ENCODE results near the gene ARHGAP26. TPM values are rescaled to one million over a fixed set of nuclear protein-coding genes. Genes with fewer than 3 reads are reported as not detected.

ARHGAP26 gene
- polyA plus RNA-seq, 1 donor (not counting 4 experiments of a cell fraction or from before 2014, with no cell fraction given) = 3.9 TPM

- no peaks in the 10 kb centered on the region for H3K27me3 ChIP-seq (ENCODE audit: control insufficient read depth, extremely low read depth, insufficient read depth, low read length)
- H4K20me1 ChIP-seq (ENCODE audit: control insufficient read depth, extremely low read depth, insufficient read depth, low read length) = no peaks in the 10 kb centered on the region
- no peaks in the 10 kb centered on the region for H3K79me2 ChIP-seq (ENCODE audit: control insufficient read depth, insufficient read depth, low read length)
- H3K4me1 ChIP-seq (ENCODE audit: control insufficient read depth, extremely low read depth, insufficient read depth, low read length) = peaks cover 53% of the 10 kb centered on the region
- no peaks in the 10 kb centered on the region for H3K9me3 ChIP-seq (ENCODE audit: control insufficient read depth, low read depth, low read length)
- peak overlapping the region; percentile 55 for H3K27ac ChIP-seq (ENCODE audit: control insufficient read depth, insufficient read depth, low read length)
- dilution Hi-C loops (cut with MboI; ENCODE audit: extremely low pct_ligation_motif_present, low sequenced_read_pairs) = no loop called here
- H3K4me3 ChIP-seq (ENCODE audit: control insufficient read depth in 2 of 3, extremely low read depth in 1 of 3, insufficient read depth in 2 of 3, low read depth in 1 of 3, low read length in 3 of 3) = no peak overlapping the region
- no peaks in the 10 kb centered on the region for H3K9me1 ChIP-seq (ENCODE audit: control insufficient read depth, extremely low read depth, insufficient read depth, low read length)
- H3K9ac ChIP-seq (ENCODE audit: control insufficient read depth, extremely low read depth, insufficient read depth, low read length) = no peak overlapping the region
- FAIRE-seq = peak; percentile 53
- TF ChIP-seq EZH2 (IDR thresholded peaks at IDR 0.05; ENCODE audit: low read length) = no peak
- no peak for TF ChIP-seq CTCF (optimal IDR thresholded peaks at IDR 0.05 in 1 of 3, IDR thresholded peaks at IDR 0.05 in 1 of 3, conservative IDR thresholded peaks at IDR 0.05 in 1 of 3; ENCODE audit: extremely low read depth in 1 of 3, insufficient read depth in 2 of 3, low read length in 3 of 3)
- no peaks in the 10 kb centered on the region for H3K36me3 ChIP-seq (ENCODE audit: control insufficient read depth in 2 of 2, extremely low read depth in 1 of 2, insufficient read depth in 2 of 2, low read length in 2 of 2)
- DNase-seq (ENCODE audit: low read depth, low spot score) = no peak
- H3K4me2 ChIP-seq (ENCODE audit: control insufficient read depth, extremely low read depth, insufficient read depth, low read depth, low read length) = no peak overlapping the region
- peak overlapping the region; percentile 18 for H2AFZ ChIP-seq (ENCODE audit: control insufficient read depth, low read length)
Observed at GRCh38 chr5:143199843-143200242, 429.7 kb downstream of the ARHGAP26 start.

GRCh38 chr5:143200781-143201398, 430.7 kb downstream of the ARHGAP26 start:
- Histone ChIP-seq H3K9me3 (ENCODE audit: control insufficient read depth, low read depth, low read length) (no peaks in the 10 kb centered on the region), H3K27ac (ENCODE audit: control insufficient read depth, insufficient read depth, low read length) (peak overlapping the region; percentile 55), H3K4me1 (ENCODE audit: control insufficient read depth, extremely low read depth, insufficient read depth, low read length) (peaks cover 56% of the 10 kb centered on the region), H3K4me2 (ENCODE audit: control insufficient read depth, extremely low read depth, insufficient read depth, low read depth, low read length) (peak overlapping the region; percentile 75), H3K36me3 (ENCODE audit: control insufficient read depth in 2 of 2, extremely low read depth in 1 of 2, insufficient read depth in 2 of 2, low read length in 2 of 2) (no peaks in the 10 kb centered on the region), H3K9me1 (ENCODE audit: control insufficient read depth, extremely low read depth, insufficient read depth, low read length) (no peaks in the 10 kb centered on the region), H3K9ac (ENCODE audit: control insufficient read depth, extremely low read depth, insufficient read depth, low read length) (peak overlapping the region; percentile 51), H2AFZ (ENCODE audit: control insufficient read depth, low read length) (no peak overlapping the region), H3K79me2 (ENCODE audit: control insufficient read depth, insufficient read depth, low read length) (no peaks in the 10 kb centered on the region), H3K27me3 (ENCODE audit: control insufficient read depth, extremely low read depth, insufficient read depth, low read length) (no peaks in the 10 kb centered on the region), H3K4me3 (ENCODE audit: control insufficient read depth in 2 of 3, extremely low read depth in 1 of 3, insufficient read depth in 2 of 3, low read depth in 1 of 3, low read length in 3 of 3) (no peak overlapping the region), H4K20me1 (ENCODE audit: control insufficient read depth, extremely low read depth, insufficient read depth, low read length) (no peaks in the 10 kb centered on the region)
- TF ChIP-seq CTCF (optimal IDR thresholded peaks at IDR 0.05 in 1 of 3, IDR thresholded peaks at IDR 0.05 in 1 of 3, conservative IDR thresholded peaks at IDR 0.05 in 1 of 3; ENCODE audit: extremely low read depth in 1 of 3, insufficient read depth in 2 of 3, low read length in 3 of 3) (no peak), EZH2 (IDR thresholded peaks at IDR 0.05; ENCODE audit: low read length) (no peak)
- peak; percentile 100 for FAIRE-seq
- peak; percentile 88 for DNase-seq (ENCODE audit: low read depth, low spot score)
- dilution Hi-C loops (cut with MboI; ENCODE audit: extremely low pct_ligation_motif_present, low sequenced_read_pairs) = no loop called here

Data from keratinocyte (primary cell).